RWPE1 (cell line): ENCODE results near the gene PCCA.

Source experiments
- CTCF ChIA-PET: fragments of 350-600 bp; sonication (Branson Sonifier 250); formaldehyde crosslinking; extraction: SDS; loops from one replicate; lab custom pipeline; 2021; lab: Yijun Ruan, JAX
- POLR2A ChIA-PET: fragments of 400-600 bp; formaldehyde crosslinking; extraction: SDS; loops from one replicate; lab custom pipeline; 2020; ENCODE audit warnings: antibody characterized with exemption; ENCODE audit not compliant: low non-redundant PET; lab: Yijun Ruan, JAX
- DNase-seq: peaks from one replicate; pipeline ENCODE4 v3.0.0; 2012; ENCODE audit warnings: low spot score
- H3K27ac ChIP-seq: fragments of 450-650 bp; 2 replicates; pipeline ENCODE4 v1.5.1; 2017
- TF ChIP-seq, protein P1 (sequence below): fragments of 450-650 bp; conservative IDR thresholded peaks from 2 replicates; pipeline ENCODE4 v1.5.1; 2017; ENCODE audit warnings: low read depth, mild to moderate bottlenecking

The PCCA gene

DNA sequence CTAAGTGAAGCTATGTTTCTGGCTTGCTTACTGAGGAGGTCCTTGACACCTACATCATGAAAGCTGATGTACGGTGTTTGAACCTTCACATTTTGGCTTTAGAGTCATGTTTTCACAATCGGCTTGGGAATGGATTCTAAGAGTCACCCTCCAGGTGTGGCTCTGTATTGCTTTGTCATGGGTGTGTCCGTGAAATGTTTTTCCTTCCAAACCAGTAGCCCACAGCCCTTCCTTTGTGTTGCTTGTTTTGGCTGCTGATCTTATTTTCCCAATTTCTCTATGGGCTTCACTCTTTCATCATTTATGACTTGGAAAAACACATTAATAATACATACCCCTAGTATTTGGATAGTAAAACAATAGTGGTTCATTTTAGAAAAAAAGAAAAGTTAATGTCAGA lies 259.1 kb downstream of the PCCA start:
- DNase-seq: peak; percentile 24
- H3K27ac ChIP-seq: no peak overlapping the region
- TF ChIP-seq, protein P1, sequence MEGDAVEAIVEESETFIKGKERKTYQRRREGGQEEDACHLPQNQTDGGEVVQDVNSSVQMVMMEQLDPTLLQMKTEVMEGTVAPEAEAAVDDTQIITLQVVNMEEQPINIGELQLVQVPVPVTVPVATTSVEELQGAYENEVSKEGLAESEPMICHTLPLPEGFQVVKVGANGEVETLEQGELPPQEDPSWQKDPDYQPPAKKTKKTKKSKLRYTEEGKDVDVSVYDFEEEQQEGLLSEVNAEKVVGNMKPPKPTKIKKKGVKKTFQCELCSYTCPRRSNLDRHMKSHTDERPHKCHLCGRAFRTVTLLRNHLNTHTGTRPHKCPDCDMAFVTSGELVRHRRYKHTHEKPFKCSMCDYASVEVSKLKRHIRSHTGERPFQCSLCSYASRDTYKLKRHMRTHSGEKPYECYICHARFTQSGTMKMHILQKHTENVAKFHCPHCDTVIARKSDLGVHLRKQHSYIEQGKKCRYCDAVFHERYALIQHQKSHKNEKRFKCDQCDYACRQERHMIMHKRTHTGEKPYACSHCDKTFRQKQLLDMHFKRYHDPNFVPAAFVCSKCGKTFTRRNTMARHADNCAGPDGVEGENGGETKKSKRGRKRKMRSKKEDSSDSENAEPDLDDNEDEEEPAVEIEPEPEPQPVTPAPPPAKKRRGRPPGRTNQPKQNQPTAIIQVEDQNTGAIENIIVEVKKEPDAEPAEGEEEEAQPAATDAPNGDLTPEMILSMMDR: no peak
- POLR2A ChIA-PET: no interaction called here
- CTCF ChIA-PET: interaction anchor here (0.7 kb wide), 1 partner anchor 175 kb away, joined by 3 read pairs; no protein-coding TSS in a partner anchor

DNA sequence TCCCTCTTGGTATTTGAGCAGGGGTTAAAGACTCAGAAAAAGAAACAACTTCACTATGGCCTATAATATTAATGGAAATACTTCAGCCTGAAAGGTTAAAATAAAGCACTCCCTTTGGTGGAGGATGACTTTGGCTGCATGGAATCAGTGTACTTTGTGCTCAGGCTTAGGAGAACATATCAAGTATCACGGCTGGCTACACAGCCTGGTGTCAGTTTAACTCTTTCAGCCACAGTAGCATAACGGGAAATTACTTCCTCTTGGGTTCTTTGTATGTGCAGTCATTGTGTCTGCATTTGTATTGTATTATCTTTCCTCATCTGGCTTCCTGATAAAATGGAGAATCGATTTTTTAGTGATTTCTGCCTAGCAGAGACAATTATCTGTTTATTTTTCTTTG lies 260.7 kb downstream of the PCCA start:
- ChIA-PET POLR2A (interaction anchor here (0.6 kb wide), 1 partner anchor 35 kb away, joined by 3 read pairs; no protein-coding TSS in a partner anchor), CTCF (no interaction called here)
- no peak for DNase-seq
- TF ChIP-seq, protein P1: no peak
- H3K27ac ChIP-seq: no peak overlapping the region

DNA sequence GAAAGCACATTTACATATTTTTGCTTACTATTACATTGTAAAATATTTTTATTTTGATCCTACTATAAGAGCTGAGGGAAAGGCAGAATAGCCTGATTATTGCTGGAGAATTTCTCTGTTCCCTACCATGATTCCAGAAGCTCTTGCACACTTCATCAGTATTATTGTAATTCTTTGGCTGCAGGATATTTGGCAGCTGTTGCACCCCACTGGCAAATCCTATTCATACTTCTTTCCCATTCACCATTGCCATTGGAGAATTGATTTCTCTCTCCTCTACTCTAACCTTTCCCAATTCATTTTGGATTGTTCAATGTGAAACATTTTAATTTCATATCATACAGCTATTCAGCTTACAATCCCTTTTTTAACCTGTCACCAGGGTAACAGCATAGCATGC lies 261.7 kb downstream of the PCCA start:
- TF ChIP-seq, protein P1: no peak
- POLR2A ChIA-PET: no interaction called here
- DNase-seq: no peak
- H3K27ac ChIP-seq: no peak overlapping the region
- CTCF ChIA-PET: no interaction called here

DNA sequence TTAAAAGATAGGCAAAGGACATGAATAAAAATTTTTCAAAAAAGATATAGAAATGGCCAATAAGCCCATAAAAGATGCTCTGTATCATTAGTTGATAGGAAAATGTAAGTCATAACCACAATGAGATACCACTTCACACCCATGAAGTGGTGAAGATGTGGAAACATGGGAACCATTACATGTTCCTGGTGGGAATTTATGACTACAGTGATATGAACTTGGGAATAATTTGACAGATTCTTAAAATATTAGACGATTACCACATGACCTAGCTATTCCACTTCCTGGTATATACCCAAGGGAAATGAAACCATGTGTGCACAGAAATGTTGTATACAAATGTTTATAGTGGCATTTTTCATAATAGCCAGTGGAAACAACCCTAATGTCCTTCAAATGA lies 267.5 kb downstream of the PCCA start:
- DNase-seq: no peak
- TF ChIP-seq, protein P1: no peak
- POLR2A ChIA-PET: no interaction called here
- CTCF ChIA-PET: no interaction called here
- H3K27ac ChIP-seq: no peak overlapping the region

DNA sequence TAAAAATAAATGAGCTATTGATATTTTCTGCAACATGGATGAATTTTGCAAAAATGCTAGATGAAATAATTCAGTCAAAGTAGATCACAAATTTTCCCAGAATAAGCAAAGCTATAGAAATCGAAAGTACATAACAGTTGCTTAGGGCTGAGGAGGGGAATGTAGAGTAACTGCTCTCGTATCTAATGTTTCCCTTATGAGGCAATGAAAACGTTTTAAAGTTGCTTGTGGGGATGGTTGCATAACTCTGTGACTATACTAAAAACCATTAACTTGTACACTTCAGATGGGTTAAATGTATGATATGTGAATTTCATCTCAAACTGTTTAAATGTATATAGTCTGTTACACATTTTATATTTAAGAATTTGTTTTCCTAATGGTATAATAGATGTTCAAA lies 268.0 kb downstream of the PCCA start:
- POLR2A ChIA-PET: no interaction called here
- no peak for DNase-seq
- no peak overlapping the region for H3K27ac ChIP-seq
- TF ChIP-seq, protein P1: no peak
- CTCF ChIA-PET: no interaction called here

DNA sequence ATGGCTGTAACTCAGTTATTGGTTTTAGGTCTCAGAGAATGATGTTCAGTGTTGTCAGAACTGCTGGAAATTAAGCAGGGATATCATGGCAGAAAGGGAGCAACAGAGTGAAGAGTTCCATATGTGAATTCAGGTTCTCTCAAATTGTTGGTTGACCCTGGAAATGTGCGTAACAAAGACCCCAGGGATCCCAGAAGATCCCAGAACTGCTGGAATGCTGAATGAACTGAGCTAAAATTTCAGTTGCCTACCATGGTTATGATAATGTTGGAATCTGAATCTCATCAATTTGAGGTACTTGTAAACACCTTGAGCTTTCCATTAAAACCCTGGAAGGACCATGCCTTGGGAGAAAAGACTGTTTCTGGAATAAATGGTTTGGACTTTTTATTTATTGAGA lies 268.9 kb downstream of the PCCA start:
- no peak overlapping the region for H3K27ac ChIP-seq
- DNase-seq: no peak
- CTCF ChIA-PET: interaction anchor here (0.7 kb wide), 1 partner anchor 66 kb away, joined by 5 read pairs; no protein-coding TSS in a partner anchor
- TF ChIP-seq, protein P1: no peak
- POLR2A ChIA-PET: no interaction called here

DNA sequence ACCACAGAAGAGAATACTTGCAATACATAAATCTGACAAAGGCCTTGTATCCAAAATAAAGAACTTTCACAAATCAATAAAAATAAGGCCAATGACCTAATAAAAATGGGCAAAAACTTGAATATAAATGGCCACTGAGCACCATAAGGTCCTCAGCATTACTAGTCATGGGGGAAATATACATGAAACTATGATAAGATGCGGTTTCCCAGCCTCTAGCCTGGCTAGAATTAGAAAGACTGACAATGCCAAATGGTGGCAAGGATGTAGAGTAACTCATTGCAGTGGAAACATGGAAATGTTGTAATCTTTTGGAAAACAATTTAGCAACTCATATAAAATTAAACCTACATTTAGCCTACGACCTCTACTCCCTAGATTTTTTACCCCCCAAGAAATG lies 272.6 kb downstream of the PCCA start:
- no peak for DNase-seq

More for the DNA sequence above, 272.6 kb downstream of the PCCA start:
- TF ChIP-seq, protein P1: no peak
- ChIA-PET CTCF (no interaction called here), POLR2A (no interaction called here)
- no peak overlapping the region for H3K27ac ChIP-seq
